Mesothelial cell of epicardium (in vitro differentiated cells): ENCODE results near the gene KICS2. TPM values are rescaled to one million over a fixed set of nuclear protein-coding genes. Genes with fewer than 3 reads are reported as not detected.
A peak's percentile ranks its signal among the peaks of the same experiment; 100 is the strongest.

Experiments used
- DNase-seq, 2 experiments: peaks; one replicate each; pipeline ENCODE4 v3.0.0; 2021; ENCODE audit warnings: low spot score in 2 of 2; ENCODE audit not compliant: unreplicated experiment in 2 of 2
- H3K27ac Mint-ChIP-seq: 2 replicates; pipeline ENCODE4 v1.8.0; 2021; ENCODE audit warnings: mixed read lengths
- H3K27me3 Mint-ChIP-seq: 2 replicates; pipeline ENCODE4 v1.8.0; 2021; ENCODE audit warnings: low read depth, mixed read lengths
- H3K36me3 Mint-ChIP-seq: 2 replicates; pipeline ENCODE4 v1.8.0; 2021; ENCODE audit warnings: mixed read lengths
- H3K4me1 Mint-ChIP-seq: 2 replicates; pipeline ENCODE4 v1.8.0; 2021; ENCODE audit warnings: mixed read lengths
- H3K4me3 Mint-ChIP-seq: 2 replicates; pipeline ENCODE4 v1.8.0; 2021; ENCODE audit warnings: mild to moderate bottlenecking, moderate library complexity, mixed read lengths
- H3K9me3 Mint-ChIP-seq: 2 replicates; pipeline ENCODE4 v1.8.0; 2021; ENCODE audit warnings: mixed read lengths
- CTCF ChIP-seq: fragments of 200-600 bp; sonication (generic); IDR thresholded peaks from one replicate; pipeline ENCODE4 v1.5.0; 2021; ENCODE audit warnings: antibody characterized with exemption; ENCODE audit not compliant: unreplicated experiment
- total RNA-seq: library from RNA; stranded (reverse); gene quantifications from 3 replicates; pipeline ENCODE4 v1.2.1, GENCODE V29; 2021

The KICS2 gene
- total RNA-seq, 1 donor from 2014 or later = 7.2 TPM

- no peak for TF ChIP-seq CTCF
- DNase-seq = no peak
- Mint-ChIP-seq H3K4me1 (no peaks in the 10 kb centered on the region), H3K27ac (no peak overlapping the region), H3K4me3 (no peak overlapping the region), H3K27me3 (no peaks in the 10 kb centered on the region), H3K36me3 (no peaks in the 10 kb centered on the region), H3K9me3 (no peaks in the 10 kb centered on the region)
Measured at GRCh38 chr12:64261813-64262212, 39.7 kb upstream of the KICS2 start.

- no peak for TF ChIP-seq CTCF
Measured at GRCh38 chr12:64258576-64258975, 36.5 kb upstream of the KICS2 start.

GRCh38 chr12:64256166-64256800, 34.2 kb upstream of the KICS2 start:
- Mint-ChIP-seq H3K27ac (no peak overlapping the region), H3K9me3 (no peaks in the 10 kb centered on the region), H3K4me3 (no peak overlapping the region), H3K4me1 (no peaks in the 10 kb centered on the region), H3K36me3 (no peaks in the 10 kb centered on the region), H3K27me3 (no peaks in the 10 kb centered on the region)
- peak; percentile 78 for TF ChIP-seq CTCF
- DNase-seq = no peak

More at GRCh38 chr12:64258576-64258975, 36.5 kb upstream of the KICS2 start:
- H3K27me3 Mint-ChIP-seq = no peaks in the 10 kb centered on the region
- no peaks in the 10 kb centered on the region for H3K4me1 Mint-ChIP-seq
- H3K9me3 Mint-ChIP-seq = no peaks in the 10 kb centered on the region
- DNase-seq = no peak
- no peaks in the 10 kb centered on the region for H3K36me3 Mint-ChIP-seq
- no peak overlapping the region for H3K27ac Mint-ChIP-seq
- H3K4me3 Mint-ChIP-seq = no peak overlapping the region

- Mint-ChIP-seq H3K27me3 (no peaks in the 10 kb centered on the region), H3K4me1 (no peaks in the 10 kb centered on the region), H3K27ac (no peak overlapping the region), H3K9me3 (no peaks in the 10 kb centered on the region), H3K4me3 (no peak overlapping the region), H3K36me3 (no peaks in the 10 kb centered on the region)
- no peak for DNase-seq
- no peak for TF ChIP-seq CTCF
Measured at GRCh38 chr12:64255249-64255648, 33.2 kb upstream of the KICS2 start.

- no peak overlapping the region for H3K4me3 Mint-ChIP-seq
- no peaks in the 10 kb centered on the region for H3K27me3 Mint-ChIP-seq
- no peak for DNase-seq
- no peak for TF ChIP-seq CTCF
- peaks cover 4% of the 10 kb centered on the region for H3K9me3 Mint-ChIP-seq
- no peaks in the 10 kb centered on the region for H3K4me1 Mint-ChIP-seq
- H3K27ac Mint-ChIP-seq = no peak overlapping the region
- no peaks in the 10 kb centered on the region for H3K36me3 Mint-ChIP-seq
Measured at GRCh38 chr12:64253356-64253755, 31.3 kb upstream of the KICS2 start.

- no peak for DNase-seq
- Mint-ChIP-seq H3K36me3 (no peaks in the 10 kb centered on the region), H3K9me3 (peaks cover 9% of the 10 kb centered on the region), H3K27ac (no peak overlapping the region), H3K4me3 (no peak overlapping the region), H3K27me3 (no peaks in the 10 kb centered on the region), H3K4me1 (no peaks in the 10 kb centered on the region)
- TF ChIP-seq CTCF = no peak
Measured at GRCh38 chr12:64252681-64253080, 30.6 kb upstream of the KICS2 start.
